Measurements from ENCODE around the gene ZNF436. TPM values are rescaled to one million over a fixed set of nuclear protein-coding genes. Genes with fewer than 3 reads are reported as not detected.

Gene ZNF436
- total and polyA plus RNA-seq, 9 of the 15 experiments (the other 6 are each of a cell fraction or from before 2014, with no cell fraction given): 2.1 to 11.3 (median 6.8) TPM

DNA sequence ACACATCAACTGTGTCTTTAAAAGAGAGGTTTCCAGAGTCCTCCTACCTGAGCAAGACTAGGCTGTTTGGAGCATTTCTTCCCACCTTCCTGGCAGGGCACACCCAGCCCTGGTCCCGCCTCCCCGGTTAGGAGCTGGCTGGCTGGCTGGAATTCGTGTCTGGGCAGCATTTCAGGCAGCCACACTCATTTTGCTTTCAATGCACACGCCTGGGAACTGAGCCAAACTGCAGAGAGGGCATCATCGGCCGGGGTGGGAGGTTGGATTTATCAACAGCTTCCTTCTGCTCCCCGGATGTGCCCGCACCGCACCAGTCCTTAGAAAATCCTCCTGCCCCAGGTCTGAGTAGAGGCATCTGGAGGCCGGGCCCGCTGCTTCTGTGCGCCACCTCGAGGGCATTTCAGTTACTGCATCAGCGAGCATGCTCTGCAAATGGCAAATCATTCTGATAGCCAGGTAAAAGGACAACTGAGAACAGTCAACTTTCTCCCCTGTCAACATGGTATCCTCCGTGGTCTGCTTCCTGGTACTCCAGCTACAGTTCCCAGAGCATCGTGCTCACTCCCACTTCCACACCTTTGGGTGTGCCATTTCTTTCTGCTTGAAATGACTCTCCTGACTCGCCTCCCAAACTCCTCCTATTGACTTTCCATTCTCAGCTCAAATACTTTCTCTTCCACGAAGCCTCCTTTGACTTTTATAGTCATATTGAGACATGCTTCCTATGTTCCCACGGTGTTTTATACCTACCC lies 34.3 kb upstream of the ZNF436 start (continued):
- TF ChIP-seq FOXK1 (CRISPR knock-in tag; IDR thresholded peaks at IDR 0.05; ENCODE audit: borderline replicate concordance): peak; percentile 76; the same call in 1 of the 2 replicates
- no peak for TF ChIP-seq EWSR1 (IDR thresholded peaks at IDR 0.05; ENCODE audit: borderline replicate concordance, low read depth, partially characterized antibody)
- 0 out of 2 replicates have a peak, but pooled peaks have one; percentile 33 for TF ChIP-seq HDGF (IDR thresholded peaks at IDR 0.05)
- TF ChIP-seq L3MBTL2 (IDR thresholded peaks at IDR 0.05): peak; percentile 46
- TF ChIP-seq CEBPB (tag; IDR thresholded peaks at IDR 0.05): no peak
- TF ChIP-seq, protein P1, sequence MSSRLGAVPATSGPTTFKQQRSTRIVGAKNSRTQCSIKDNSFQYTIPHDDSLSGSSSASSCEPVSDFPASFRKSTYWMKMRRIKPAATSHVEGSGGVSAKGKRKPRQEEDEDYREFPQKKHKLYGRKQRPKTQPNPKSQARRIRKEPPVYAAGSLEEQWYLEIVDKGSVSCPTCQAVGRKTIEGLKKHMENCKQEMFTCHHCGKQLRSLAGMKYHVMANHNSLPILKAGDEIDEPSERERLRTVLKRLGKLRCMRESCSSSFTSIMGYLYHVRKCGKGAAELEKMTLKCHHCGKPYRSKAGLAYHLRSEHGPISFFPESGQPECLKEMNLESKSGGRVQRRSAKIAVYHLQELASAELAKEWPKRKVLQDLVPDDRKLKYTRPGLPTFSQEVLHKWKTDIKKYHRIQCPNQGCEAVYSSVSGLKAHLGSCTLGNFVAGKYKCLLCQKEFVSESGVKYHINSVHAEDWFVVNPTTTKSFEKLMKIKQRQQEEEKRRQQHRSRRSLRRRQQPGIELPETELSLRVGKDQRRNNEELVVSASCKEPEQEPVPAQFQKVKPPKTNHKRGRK (tag; IDR thresholded peaks at IDR 0.05): no peak
- TF ChIP-seq, protein P2, sequence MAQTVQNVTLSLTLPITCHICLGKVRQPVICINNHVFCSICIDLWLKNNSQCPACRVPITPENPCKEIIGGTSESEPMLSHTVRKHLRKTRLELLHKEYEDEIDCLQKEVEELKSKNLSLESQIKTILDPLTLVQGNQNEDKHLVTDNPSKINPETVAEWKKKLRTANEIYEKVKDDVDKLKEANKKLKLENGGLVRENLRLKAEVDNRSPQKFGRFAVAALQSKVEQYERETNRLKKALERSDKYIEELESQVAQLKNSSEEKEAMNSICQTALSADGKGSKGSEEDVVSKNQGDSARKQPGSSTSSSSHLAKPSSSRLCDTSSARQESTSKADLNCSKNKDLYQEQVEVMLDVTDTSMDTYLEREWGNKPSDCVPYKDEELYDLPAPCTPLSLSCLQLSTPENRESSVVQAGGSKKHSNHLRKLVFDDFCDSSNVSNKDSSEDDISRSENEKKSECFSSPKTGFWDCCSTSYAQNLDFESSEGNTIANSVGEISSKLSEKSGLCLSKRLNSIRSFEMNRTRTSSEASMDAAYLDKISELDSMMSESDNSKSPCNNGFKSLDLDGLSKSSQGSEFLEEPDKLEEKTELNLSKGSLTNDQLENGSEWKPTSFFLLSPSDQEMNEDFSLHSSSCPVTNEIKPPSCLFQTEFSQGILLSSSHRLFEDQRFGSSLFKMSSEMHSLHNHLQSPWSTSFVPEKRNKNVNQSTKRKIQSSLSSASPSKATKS (CRISPR knock-in tag; IDR thresholded peaks at IDR 0.05): no peak
- no peak for TF ChIP-seq PHF8 (IDR thresholded peaks at IDR 0.05; ENCODE audit: borderline replicate concordance, low read length)
- TF ChIP-seq, protein P3, sequence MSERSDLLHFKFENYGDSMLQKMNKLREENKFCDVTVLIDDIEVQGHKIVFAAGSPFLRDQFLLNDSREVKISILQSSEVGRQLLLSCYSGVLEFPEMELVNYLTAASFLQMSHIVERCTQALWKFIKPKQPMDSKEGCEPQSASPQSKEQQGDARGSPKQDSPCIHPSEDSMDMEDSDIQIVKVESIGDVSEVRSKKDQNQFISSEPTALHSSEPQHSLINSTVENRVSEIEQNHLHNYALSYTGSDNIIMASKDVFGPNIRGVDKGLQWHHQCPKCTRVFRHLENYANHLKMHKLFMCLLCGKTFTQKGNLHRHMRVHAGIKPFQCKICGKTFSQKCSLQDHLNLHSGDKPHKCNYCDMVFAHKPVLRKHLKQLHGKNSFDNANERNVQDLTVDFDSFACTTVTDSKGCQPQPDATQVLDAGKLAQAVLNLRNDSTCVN (CRISPR knock-in tag; IDR thresholded peaks at IDR 0.05): no peak
- no peak for TF ChIP-seq PTBP1 (IDR thresholded peaks at IDR 0.05; ENCODE audit: low read depth, low read length)
- TF ChIP-seq SMAD4 (CRISPR knock-in tag; conservative IDR thresholded peaks at IDR 0.05): peak; percentile 28; the same call in 1 of the 2 replicates
- no peak for TF ChIP-seq ZNF436 (CRISPR knock-in tag; IDR thresholded peaks at IDR 0.05)
- no peak for TF ChIP-seq NCOA6 (IDR thresholded peaks at IDR 0.05)
- TF ChIP-seq CC2D1A (IDR thresholded peaks at IDR 0.05): peak; percentile 80
- TF ChIP-seq ZKSCAN3 (CRISPR knock-in tag; IDR thresholded peaks at IDR 0.05): no peak
- TF ChIP-seq ZNF445 (CRISPR knock-in tag; IDR thresholded peaks at IDR 0.05; ENCODE audit: low read depth): no peak
- TF ChIP-seq HDAC2 (IDR thresholded peaks at IDR 0.05): peak; percentile 6; the same call in 1 of the 2 replicates
- peak; percentile 72 for TF ChIP-seq MYNN (IDR thresholded peaks at IDR 0.05)
- no peak for TF ChIP-seq MYNN (CRISPR knock-in tag; IDR thresholded peaks at IDR 0.05)
- TF ChIP-seq, protein P4, sequence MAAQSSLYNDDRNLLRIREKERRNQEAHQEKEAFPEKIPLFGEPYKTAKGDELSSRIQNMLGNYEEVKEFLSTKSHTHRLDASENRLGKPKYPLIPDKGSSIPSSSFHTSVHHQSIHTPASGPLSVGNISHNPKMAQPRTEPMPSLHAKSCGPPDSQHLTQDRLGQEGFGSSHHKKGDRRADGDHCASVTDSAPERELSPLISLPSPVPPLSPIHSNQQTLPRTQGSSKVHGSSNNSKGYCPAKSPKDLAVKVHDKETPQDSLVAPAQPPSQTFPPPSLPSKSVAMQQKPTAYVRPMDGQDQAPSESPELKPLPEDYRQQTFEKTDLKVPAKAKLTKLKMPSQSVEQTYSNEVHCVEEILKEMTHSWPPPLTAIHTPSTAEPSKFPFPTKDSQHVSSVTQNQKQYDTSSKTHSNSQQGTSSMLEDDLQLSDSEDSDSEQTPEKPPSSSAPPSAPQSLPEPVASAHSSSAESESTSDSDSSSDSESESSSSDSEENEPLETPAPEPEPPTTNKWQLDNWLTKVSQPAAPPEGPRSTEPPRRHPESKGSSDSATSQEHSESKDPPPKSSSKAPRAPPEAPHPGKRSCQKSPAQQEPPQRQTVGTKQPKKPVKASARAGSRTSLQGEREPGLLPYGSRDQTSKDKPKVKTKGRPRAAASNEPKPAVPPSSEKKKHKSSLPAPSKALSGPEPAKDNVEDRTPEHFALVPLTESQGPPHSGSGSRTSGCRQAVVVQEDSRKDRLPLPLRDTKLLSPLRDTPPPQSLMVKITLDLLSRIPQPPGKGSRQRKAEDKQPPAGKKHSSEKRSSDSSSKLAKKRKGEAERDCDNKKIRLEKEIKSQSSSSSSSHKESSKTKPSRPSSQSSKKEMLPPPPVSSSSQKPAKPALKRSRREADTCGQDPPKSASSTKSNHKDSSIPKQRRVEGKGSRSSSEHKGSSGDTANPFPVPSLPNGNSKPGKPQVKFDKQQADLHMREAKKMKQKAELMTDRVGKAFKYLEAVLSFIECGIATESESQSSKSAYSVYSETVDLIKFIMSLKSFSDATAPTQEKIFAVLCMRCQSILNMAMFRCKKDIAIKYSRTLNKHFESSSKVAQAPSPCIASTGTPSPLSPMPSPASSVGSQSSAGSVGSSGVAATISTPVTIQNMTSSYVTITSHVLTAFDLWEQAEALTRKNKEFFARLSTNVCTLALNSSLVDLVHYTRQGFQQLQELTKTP (IDR thresholded peaks at IDR 0.05; ENCODE audit: low read depth in 1 of 2, partially characterized antibody in 2 of 2): no peak
- no peak for TF ChIP-seq SLC30A9 (CRISPR knock-in tag; IDR thresholded peaks at IDR 0.05)
